GM18498 (cell line): ENCODE results near the gene TNFRSF1B.

Experiments used
- ATAC-seq: cut with Tn5 transposase; IDR thresholded peaks from one replicate; pipeline ENCODE4 v1.9.1; 2021; ENCODE audit warnings: mild to moderate bottlenecking, moderate library complexity; ENCODE audit not compliant: unreplicated experiment

The TNFRSF1B gene

DNA sequence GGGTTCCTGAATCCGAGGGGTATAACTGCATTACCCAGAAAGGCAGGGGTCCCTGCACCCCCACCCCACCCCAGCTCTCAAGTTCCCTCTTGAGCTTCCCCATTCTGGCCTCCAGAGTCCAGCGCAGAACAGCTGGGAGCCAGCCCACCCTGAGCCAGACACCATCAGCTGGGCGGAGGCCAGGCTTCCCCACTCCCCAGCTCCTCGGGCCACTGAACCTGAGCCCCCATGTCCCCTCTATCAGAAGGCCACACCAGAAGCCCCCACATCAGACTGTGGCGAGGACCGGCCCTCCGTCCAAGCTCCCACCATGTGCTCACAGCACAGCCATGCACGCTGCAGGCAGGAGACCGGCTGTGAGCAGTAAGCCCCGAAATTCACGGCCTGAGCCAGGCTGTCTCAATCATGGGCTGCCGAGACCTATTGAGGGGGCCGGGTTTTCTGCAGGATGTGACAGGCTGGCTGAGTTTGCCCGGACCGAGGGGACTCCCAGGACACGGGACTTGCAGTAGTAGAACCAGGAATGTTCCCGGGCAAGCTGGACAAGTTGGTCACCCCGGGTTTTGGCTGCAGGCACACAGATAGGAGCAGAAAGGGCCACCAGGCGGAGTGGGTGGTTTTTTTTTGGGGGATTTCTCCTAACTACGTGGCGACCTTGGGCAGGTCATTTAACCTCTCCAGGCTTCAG is 25.5 kb upstream of the TNFRSF1B start:
- no peak for ATAC-seq

DNA sequence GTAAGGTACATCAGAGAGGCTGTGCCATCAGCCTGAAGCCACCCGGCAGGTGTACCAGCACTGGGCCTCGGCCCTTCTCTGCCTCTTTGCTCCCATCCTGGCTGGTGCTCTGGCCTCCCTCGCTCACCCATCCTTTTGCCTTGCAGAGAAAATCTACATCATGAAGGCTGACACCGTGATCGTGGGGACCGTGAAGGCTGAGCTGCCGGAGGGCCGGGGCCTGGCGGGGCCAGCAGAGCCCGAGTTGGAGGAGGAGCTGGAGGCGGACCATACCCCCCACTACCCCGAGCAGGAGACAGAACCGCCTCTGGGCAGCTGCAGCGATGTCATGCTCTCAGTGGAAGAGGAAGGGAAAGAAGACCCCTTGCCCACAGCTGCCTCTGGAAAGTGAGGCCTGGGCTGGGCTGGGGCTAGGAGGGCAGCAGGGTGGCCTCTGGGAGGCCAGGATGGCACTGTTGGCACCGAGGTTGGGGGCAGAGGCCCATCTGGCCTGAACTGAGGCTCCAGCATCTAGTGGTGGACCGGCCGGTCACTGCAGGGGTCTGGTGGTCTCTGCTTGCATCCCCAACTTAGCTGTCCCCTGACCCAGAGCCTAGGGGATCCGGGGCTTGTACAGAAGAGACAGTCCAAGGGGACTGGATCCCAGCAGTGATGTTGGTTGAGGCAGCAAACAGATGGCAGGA is 24.5 kb upstream of the TNFRSF1B start:
- no peak for ATAC-seq

DNA sequence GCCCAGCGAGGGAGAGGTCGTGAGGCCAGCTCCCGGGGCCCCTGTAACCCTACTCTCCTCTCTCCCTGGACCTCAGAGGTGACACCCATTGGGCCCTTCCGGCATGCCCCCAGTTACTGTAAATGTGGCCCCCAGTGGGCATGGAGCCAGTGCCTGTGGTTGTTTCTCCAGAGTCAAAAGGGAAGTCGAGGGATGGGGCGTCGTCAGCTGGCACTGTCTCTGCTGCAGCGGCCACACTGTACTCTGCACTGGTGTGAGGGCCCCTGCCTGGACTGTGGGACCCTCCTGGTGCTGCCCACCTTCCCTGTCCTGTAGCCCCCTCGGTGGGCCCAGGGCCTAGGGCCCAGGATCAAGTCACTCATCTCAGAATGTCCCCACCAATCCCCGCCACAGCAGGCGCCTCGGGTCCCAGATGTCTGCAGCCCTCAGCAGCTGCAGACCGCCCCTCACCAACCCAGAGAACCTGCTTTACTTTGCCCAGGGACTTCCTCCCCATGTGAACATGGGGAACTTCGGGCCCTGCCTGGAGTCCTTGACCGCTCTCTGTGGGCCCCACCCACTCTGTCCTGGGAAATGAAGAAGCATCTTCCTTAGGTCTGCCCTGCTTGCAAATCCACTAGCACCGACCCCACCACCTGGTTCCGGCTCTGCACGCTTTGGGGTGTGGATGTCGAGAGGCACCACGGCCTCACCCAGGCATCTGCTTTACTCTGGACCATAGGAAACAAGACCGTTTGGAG is 23.7 kb upstream of the TNFRSF1B start:
- no peak for ATAC-seq

DNA sequence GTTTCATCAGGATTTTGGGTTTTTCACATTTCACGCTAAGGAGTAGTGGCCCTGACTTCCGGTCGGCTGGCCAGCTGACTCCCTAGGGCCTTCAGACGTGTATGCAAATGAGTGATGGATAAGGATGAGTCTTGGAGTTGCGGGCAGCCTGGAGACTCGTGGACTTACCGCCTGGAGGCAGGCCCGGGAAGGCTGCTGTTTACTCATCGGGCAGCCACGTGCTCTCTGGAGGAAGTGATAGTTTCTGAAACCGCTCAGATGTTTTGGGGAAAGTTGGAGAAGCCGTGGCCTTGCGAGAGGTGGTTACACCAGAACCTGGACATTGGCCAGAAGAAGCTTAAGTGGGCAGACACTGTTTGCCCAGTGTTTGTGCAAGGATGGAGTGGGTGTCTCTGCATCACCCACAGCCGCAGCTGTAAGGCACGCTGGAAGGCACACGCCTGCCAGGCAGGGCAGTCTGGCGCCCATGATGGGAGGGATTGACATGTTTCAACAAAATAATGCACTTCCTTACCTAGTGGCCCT is 23.1 kb upstream of the TNFRSF1B start:
- ATAC-seq, result no peak

DNA sequence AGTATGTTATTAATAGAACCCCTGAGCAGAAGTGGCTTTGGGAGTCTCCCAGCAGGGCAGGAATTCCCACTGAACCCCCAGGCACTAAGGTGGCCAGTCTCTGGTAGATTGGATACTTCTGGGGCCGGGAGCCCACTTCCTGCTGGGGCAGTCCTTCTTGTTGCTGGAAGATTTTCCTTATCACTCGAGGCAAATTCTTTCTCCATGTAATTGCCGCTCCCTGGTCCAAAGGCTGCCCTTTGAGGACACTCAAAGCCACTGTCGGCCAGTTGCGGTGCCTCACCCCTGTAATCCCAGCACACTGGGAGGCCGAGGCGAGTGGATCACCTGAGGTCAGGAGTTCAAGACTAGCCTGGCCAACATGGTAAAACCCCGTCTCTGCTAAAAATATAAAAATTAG is 22.6 kb upstream of the TNFRSF1B start:
- ATAC-seq, result no peak

DNA sequence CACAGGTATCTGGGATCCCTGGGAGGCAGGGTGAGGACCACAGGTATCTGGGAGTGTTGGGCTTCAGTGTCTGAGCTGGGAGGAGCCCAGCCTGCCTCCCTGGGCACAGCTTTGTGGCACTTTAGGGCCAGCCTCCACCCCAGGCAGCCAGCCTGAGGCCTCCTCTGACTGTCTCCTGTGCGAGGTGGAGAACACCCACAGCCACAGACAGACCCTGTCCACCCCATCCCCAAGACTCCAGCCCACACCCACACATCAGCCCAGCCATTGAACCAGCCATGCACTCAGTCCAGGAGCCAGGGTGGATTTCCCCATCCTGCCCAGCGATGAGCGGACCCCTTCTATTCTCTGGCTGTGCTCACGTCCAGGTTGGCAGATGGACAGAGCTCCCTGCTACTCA is 21.8 kb upstream of the TNFRSF1B start:
- no peak for ATAC-seq

DNA sequence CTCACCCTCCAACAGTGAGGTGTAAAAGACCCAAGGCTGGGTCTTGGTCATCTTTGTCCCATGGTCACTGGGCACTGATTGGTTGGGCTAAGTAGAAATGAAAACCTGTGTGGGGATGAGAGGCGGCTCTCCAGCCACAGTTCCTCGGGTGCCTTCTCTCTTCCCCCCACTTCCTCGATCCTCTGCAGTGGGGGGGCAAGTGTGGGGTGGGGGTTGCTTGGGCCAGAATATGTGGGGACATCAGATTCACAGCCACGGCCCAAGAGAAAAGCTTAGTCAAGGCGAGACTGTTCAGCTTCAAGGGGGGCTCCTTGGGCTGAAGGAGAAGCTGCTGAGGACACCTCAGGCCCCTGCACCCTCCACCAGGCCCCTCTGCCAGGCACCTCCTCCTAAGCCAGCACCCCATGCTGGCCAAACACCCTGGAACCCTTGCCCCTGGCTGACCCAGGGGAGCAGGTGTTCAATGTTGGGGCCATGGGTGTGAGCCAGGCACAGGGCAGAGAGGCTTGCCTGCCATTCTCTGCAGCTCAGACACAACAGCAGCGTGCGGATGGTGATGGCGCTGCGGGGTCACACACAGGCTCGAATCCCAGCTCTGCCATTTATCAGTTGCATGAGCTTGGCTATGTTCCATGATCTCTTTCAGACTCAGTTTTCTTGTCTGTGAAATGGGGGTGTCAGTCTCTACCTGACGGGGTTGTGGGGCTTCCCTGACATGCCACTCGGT is 21.0 kb upstream of the TNFRSF1B start:
- ATAC-seq, result no peak

DNA sequence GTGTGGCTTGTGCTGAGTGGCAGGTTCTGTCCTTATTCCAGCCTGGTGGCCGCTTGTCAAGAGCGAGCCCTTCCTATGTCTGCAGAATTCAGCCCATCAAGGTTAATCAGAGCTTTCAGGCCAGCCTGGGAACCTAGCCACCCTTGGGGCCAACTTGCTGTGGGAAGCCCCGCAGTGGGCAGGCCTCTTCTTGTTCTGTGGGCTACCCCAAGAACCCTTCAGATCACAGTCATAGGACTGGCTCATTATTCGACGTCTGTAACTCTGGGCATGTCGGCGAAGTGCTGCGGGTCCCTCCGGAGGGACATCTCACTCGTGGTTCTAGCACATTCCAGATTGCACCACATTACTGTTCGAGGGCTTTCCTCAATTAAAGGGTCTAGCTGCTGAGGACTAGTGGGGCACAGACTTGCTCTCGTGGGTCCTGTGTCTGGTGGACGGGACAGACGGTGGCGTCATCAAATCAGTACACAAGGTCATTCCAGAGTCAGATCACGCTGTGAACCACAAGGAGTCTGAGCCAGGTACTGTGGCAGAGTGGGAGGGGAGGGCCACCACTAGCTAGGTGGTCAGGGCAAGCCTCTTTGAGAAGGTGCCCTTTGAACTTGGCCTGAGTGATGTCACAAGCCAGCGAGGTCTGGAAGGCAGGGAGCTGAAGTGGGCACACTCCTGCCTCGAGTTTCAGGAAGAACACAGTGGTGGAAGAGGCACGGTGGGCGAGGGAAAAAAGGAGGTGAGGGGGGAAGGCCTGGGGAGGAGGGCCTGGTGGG is 20.3 kb upstream of the TNFRSF1B start:
- ATAC-seq, result no peak

DNA sequence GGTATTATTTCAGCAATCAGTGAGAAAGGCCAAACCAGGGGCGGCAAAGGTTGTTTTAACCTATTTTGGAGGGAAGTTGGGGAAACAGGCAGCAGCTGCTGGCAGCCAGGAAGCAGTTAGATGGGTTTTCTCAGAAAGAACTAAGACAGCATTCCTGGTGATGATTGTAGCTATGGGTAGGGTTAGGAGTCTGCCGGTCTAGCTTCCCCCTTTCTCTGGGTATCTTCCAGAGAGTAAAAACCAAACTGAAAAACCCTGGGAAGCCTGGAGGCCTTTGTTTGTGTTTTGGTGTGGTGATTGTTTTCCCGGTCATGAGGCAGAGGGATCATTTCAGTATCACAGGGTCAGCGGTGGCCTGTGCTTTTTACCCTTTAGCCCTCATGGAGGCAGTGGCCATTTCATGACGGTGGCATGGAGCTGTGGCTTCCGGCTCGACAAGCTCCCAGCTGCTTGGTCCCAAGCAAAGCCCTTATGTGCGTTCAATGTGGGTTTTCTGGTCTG is 19.5 kb upstream of the TNFRSF1B start:
- no peak for ATAC-seq

DNA sequence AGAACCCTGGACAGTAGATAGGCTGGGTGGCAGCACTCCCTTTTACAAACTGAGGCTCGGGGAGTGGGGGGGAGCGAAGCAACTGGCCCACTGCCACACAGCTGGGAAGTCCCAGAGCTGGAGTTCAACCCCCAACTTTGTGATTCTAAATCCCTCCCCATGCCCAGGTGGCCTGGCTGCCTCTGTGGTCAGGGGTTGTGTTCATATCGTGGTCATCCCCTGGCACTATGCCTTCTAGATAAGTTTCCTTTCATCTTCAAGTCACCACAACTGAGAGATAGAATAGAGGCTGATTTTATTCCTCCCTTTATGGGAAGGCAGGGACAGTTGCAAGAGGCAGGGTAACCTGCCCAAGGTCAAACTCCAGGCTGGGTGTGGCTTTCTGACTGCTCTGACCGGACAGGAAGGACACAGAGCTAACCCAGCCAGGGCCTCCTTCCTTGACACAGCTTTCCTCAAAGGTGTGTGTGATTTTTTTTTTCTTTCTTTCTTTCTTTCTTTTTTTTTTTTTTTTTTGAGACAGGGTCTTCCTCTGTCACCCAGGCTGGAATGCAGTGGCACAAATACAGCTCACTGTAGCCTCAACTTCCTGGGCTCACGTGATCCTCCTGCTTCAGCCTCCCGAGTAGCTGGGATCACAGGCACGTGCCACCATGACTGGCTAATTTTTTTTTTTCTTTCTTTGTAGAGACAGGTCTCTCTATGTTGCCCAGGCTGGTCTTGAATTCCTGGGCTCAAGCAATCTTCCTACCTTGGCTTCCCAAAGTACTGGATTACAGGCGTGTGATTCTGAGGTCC is 18.4 kb upstream of the TNFRSF1B start:
- ATAC-seq, result no peak

DNA sequence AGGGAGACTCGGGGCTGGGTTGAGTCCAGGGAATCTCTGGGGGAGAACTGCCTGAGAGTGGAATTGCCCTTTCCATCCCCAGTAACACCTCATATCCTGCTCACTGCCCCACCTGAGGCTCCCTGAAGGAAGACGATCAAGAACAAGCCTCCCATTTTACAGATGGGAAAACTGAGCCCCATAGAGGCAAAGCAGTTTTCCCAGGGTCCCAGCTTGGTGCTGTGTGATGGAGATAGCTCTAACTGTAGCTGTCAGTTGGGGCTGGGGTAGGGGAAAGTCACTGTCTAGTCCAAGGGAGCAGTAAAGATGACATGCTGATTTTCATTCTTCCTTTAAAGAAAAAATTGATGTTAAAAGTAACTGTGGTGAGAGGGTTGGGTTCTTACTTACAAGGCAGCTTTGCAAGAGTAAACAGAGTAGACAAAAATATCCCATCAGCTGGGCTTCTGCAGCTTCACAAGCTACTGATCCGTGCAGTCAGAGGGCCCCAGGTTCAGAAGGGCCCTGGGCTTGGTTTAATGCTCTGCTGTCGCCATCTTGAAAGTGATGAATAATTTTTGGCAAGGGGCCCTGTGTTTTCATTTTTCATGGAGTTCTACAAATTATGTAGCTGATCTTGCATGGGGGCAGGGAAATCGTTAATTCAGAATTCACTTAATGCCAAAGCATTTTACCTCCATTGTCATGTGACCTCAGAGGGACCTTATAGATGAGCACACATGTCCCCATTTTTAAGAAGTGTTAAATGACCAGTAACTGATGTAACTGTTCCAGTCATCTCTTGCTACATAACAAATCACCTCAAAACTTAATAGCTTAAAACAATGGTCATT is 17.6 kb upstream of the TNFRSF1B start:
- peak; percentile 27 for ATAC-seq

DNA sequence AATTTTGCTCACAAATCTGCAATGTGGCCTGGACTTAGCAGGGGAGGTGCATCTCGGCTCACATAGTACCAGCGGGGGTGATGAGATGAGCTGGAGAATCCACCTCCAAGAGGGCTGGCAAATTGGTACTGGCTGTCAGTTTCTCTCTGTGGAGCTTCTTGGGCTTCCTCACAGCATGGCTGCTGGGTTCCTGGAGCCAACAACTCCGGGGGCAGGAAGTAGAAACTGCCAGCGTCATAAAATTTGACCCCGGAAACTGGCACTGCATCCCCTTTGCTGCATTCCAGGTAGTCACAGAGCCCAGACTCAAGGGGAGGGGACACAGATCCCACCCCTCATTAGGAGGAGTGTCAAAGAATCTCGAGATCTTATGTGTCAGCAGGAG is 17.0 kb upstream of the TNFRSF1B start:
- ATAC-seq, result no peak

DNA sequence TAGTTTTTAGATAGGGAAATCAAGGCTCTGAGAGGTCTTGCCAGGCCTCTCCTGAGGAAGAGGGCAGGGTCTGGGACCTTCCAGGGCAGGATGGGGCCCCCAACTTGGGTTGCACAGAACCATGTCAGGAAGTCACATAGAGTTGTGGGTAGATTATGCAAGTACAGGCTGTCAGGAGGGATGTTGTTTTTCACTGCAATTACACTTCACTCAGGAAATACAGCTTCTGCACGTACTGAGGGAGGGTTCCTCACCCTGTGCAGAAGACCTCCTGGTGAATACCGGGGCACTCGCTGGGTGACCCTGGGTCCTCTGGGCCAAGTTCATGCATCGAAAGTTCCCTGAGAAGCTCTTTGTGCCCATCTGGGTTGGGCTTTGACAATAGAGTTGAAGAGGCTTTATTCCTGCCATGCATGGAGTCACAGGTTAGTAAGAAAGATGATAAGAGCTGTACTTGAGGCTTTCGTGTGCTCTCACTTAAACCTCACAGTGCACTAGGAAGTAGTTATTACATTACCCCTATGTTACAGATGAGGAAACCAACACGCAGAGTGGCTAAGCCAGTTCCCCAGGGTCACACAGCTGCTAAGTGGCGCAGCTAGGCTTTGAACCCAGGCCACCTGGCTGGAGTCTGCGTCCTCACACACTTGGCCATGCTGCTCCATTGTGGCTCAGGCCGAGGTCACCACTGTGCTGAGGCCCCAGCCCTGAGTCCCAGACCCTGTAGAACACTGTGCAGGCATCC is 16.2 kb upstream of the TNFRSF1B start:
- ATAC-seq, result no peak

DNA sequence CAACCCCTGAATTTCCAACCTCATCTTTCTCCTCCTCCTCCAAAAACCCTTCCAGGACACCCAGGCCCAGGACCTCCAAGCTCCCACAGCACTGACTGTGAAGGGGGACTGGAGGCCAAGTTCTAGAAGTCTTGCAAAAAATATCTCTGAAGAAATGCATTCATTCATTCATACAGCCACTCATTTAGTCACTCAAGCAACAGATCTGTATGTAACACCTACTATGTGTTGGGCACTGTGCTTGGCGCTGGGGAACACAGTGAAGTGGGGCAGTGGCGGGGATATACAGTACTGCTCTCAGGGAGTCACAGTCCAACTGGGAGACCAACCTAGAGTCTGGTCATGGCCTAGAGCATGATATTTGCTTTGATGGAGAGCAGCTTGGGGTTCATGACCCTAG is 15.3 kb upstream of the TNFRSF1B start:
- ATAC-seq, result no peak

DNA sequence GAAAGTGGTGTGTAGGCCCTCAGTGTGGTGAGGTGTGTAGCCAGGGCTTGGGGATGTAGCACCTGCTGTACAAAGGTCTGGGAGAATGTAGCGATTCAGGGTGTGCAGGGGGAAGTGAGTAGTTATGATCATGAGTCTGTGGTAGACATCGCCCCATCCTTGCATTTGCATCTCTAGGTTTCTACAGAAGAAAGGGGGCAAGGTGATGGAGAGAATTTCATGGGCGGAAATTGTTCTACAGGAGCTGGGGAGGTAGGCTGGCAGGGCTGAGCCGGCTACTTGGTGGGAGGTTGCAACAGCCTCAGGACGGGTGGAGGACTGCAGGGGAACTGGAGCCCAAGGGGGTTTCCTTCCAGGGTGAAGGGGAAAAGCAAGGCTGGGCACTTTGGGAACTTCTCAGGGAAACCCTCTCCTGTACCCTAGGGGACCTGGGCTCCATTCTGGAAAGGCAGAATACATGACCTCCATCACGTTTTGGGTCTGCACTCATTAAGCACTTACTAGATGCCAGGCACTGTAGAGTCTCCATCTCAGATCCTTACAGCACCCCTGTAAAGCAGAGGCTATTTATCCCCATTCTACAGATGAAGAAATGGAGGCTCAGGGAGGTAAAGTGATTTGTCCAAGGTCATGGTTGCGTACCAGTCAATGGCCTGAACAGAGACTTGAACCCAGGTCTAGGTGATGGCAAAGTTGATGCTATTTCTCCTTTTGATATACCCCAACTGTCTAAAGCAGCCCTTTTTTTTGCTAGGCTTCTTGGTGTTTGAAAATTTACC is 14.5 kb upstream of the TNFRSF1B start:
- peak; percentile 64 for ATAC-seq

DNA sequence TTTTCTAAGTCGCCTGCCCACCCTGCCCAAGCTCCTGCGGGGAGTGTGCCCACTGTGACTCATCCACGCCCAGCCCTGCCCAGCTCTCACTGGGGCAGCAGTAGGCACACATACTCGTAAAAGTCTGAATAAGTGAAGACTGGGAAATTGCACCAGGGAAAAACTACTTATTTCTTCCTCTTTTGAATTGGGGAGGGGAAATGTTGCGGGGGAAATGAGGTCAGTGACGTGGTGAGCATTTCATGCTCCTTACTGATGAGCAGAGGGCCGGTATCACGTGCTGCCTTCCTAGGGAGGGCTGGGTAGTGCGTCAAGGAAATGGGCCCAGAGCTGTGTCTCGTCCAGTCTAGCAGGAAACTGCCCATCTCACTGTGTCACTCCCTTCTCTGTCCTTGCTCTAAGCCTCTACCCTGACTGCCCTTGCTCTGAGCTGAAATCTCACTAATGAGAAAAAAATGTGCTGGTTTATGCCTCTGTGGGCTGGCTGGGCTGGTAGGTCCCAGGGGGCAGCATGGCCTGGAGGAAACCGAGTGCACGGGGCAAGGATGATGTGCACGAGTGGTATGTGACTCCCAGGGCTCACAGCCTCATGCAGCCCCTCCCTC is 13.5 kb upstream of the TNFRSF1B start:
- no peak for ATAC-seq

DNA sequence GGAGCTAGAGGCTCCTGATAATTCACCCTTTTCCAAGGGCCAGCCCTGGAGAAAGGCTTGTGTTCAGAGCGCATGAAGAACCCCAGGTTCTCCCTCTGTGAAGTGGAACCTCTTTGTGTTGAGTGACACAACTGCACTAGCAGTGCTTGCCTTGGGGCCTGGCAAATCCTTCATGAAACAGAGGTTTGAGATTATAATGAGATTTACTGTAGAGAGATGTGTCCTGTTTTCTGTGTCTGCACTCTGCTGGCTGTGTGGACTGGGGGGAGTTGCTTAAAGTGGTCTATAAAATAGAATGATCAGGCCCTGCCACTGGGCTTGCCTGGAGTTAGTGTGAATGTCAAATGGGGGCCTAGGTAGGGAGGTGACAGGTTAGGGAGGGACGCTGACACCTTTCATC is 11.5 kb upstream of the TNFRSF1B start:
- no peak for ATAC-seq
